Measurements from ENCODE around the gene POLR1A.

DNA sequence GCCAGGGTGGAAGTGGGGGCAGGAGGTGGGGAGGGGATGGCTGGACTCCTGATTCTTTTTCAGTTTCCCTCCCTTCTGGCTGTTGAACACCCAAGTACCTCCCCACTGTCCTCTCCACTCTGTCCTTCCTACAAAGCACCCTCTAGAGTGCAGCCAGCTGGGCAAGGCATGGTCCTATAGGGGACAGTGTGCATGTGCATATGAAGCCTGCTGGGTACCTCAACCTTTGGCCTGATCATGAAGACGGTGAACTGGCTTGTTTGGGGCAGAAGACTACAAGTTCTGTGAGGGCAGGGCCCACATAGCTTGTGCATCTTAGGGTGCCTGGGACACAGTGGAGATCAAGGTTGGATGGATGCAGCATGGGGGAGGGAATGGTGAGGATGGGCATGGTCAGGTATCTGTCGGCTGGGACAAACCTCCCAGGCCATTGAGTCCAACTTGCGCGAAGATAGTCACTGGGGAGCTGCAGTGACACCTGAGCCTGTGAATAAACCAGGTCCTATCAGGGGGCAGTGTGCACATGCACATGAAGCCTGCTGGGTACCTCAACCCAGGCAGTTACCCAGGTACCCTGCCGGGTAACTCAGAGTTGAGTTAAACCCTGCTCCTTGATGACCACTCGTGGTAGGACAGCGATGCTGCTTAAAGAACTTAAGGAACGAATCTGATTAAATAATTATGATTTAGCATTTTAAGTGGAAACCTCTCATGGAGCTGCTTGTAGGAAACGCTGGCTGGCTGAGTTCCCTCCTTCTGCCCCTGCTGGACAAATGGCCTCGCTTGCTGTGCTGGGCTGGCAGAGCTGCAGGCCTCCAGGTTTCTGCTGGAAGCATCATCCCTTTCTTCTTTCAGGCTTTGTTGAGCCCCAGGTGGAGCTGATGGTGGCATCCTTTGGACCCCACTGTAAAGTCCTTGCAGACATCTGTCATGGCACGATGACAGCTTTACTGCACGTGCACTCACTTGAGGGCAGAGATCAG, 84.0 kb downstream of the POLR1A start:
- TF ChIP-seq, protein P1, sequence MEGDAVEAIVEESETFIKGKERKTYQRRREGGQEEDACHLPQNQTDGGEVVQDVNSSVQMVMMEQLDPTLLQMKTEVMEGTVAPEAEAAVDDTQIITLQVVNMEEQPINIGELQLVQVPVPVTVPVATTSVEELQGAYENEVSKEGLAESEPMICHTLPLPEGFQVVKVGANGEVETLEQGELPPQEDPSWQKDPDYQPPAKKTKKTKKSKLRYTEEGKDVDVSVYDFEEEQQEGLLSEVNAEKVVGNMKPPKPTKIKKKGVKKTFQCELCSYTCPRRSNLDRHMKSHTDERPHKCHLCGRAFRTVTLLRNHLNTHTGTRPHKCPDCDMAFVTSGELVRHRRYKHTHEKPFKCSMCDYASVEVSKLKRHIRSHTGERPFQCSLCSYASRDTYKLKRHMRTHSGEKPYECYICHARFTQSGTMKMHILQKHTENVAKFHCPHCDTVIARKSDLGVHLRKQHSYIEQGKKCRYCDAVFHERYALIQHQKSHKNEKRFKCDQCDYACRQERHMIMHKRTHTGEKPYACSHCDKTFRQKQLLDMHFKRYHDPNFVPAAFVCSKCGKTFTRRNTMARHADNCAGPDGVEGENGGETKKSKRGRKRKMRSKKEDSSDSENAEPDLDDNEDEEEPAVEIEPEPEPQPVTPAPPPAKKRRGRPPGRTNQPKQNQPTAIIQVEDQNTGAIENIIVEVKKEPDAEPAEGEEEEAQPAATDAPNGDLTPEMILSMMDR (conservative IDR thresholded peaks at IDR 0.05), result no peak
- TF ChIP-seq EZH2 (IDR thresholded peaks at IDR 0.05; ENCODE audit: low read depth), result no peak

Data from PC-9 (cell line).